NCI-H2196 treated with DMSO at 0.1 percent for 48 hours (cell line): ENCODE measurements around the gene CIB4.

Source experiments
- DNase-seq: peaks from one replicate; lab custom pipeline; 2025; ENCODE audit not compliant: unreplicated experiment; lab: John Stamatoyannopoulos, UW

Gene CIB4

DNA sequence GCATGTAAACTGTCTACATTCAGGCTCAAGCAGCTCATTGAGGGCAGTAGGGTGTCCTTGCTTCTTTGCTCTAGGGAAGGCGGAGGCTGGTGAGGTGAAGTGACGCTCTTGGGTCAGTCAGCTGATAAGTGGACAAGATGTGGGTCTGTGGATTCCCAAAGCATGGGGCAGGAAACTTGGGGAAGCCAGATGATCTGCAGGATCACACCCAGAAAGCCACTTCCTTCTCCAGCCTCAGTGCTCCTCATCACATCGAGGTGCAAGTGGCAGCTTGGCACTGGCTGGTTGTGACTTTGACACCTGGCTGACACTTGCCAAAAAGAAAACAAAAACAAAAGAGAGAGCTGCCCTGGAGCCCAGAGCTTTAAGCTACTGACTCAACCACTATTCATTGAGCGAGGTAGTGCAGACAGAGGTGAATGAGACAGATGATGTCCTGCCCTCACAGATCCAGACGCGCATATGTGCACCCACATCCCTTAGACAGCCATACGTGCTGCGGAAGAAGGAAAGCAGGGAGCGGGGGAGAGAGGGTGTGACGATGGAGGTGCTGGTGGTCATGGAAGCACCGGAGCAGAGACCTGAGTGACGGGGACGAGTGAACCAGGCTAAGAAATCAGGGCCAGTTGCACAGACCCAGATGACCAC is 3.1 kb upstream of the CIB4 start:
- no peak for DNase-seq

DNA sequence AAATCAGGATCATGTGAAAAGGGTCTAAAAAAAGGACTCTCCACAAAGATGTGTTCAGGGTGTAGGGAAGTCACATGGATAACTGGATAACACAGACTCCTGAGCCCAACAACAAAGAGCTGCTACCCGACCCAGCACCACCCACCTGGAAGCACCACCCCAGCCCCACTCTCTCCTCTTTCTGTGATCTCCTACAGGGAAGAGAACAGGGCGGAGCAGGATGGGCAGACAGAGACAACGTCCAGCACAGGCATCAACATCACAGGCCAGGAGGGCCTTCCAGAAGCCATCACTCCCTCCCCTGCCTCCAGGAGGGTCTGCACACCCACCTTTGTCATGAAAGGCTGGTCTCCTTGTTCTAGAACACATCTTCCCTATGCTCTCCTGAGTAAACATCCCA is 1.3 kb upstream of the CIB4 start:
- no peak for DNase-seq

DNA sequence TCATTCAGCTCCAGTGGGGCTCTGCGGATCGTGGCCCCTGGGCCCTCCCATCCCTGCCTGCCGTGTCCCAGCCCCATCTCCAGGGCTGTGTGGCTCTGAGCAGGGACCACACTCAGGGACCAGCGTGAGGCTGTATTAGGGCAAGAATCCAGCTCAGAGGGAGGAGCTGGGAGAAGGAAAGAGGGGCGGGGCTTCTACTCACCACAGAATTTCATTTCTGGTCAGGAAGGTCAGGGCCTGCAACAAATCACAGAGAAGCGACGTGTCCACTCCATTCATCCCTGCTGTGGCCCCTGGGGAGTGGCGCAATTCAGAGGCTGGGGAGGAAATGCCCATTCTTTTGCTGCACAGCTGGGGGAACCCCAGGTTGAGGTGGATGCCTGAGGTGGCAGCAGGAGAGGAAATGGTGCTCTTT is 828 bp downstream of the CIB4 start:
- DNase-seq: no peak

DNA sequence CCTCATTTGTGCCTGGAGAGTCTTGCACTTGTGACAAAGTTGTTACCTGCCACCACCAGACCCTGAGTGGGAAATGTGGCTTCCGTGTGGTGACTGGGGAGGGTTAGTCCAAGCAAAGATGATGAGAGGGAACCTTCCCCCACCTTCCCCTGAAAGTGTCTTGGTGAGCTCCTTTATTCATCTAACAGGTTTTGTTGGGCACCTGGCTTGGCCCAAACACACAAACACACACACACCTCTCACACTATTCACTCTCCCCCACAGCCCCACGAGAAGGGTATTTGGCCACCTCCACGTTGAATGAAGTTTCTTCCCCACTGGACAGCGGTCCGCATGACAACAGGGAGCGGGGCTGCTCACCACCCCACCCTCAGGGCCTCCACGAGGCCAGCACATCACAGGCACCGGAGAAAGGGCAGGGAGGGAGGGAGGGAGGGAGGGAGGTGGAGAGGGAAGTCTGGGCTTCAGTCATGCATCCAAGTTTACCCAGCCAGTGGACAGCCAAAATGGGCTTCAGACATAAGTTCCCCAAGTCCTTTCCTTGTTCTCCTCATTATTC is 1.4 kb downstream of the CIB4 start:
- DNase-seq: no peak

DNA sequence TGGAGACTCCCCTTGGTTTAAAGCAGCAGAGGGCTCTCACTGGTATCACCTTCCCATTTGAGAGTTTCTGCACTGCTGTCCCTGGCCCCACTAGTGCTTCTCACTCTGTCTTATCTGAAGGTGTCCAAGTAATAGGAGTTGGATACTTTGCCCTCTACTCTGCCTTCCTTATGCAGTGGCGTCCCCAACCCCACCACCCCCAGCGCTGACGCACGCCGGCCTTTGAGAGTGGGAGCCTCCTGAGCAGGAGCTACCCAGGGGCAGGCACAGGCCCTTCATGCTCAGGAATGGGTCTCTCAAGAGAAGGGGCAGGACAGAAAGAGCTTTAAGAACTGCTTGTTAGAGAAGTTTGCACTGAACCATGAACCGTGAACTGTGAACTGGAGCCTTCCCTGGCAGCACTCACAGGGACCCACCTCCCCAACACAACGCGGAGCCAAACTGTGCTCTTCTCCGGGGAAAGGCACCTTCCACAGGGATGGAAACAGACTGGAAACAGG is 3.3 kb downstream of the CIB4 start:
- no peak for DNase-seq

DNA sequence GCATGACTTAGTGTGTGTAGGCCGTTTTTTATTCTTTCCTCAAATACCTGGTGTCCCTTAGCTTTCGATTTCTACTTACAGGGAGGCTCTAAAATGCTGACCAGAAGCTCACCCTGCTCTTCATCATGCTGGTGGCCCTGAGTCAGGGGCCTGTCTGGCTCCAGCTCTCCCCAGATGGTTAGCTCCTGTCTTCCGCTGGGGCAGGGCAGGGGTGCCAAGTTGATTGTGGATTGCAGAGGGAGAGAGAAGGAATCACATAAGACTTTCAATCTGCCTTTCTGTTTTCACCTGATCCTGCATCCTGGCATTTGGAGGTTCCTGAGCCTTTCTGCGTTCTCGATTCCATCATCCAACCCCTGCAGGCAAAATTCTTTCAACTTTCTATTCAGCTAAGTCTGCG is 4.2 kb downstream of the CIB4 start:
- no peak for DNase-seq

DNA sequence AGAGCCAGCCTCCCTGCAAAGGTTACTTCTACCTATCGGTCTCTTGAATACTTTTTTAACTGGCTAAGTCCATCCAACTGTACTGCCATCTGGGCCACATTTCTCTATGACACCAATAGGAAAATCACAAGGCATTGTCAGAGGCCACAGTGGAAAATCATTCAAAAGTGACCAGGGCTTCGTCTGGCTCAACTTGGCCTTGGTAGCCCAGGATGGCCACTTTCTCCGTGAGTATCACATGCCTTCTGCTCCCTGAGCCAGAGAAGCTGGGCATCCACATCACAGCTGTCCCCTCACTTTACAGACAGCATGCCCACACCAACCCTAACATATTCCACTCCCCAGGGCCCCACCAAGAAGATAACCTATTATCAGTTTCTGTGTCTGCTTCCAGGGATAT is 5.8 kb downstream of the CIB4 start:
- no peak for DNase-seq

DNA sequence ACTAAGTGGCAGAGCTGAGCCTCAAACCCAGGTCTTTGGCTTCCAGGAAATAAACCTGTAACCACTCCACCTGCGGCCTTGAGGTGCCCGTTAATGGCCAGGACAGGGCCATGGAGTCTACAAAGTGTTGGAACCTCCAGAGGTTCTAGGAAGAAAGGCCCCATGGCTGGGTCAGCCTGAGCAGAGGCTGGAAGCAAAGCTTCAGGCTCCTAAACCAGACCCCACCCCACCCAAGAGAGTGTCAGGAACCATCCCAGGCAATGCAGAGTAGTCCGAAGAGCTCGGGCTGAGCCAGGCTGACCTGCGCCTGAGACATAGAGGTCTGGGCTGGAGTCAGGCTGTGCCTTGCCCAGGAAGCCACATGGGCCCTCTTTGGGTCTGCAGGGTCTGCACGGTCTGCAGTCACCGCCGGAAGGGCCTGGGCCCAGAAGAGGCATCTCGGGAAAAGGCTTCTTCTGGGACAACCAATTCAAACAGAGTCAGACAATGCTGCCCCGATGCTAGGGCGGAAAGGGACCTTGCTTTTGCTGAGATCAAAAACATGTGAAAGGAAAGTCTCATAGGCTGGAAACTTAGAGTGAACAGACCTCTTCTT is 6.4 kb downstream of the CIB4 start:
- DNase-seq: no peak

DNA sequence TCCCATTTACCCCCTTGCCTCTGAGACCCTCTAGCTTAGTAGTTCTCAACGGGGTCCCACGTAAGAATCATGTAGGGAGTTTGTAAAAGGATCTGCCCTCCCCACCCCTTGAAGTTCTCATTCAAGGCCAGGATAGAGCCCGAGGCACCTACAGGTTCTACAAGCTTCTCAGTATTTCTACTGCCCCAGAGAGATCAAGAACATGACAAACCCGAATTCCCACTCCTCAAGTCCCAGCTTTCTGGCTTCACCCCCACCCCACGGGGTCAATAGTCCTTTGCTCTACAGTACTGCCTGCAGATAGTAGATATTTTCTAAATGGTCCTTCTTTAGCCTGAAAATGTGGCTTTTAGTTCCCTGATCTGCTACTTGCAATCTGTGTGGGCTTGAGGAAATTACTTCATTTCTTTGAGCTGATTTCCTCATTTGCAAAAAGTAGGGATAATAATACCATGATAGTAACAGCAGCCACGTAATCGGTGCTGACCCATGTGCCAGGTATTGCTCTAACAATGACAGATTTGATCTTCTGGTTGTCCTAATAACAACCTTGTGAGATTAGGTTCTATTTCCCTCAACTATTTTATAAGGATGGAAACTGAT is 7.1 kb downstream of the CIB4 start:
- DNase-seq: no peak

DNA sequence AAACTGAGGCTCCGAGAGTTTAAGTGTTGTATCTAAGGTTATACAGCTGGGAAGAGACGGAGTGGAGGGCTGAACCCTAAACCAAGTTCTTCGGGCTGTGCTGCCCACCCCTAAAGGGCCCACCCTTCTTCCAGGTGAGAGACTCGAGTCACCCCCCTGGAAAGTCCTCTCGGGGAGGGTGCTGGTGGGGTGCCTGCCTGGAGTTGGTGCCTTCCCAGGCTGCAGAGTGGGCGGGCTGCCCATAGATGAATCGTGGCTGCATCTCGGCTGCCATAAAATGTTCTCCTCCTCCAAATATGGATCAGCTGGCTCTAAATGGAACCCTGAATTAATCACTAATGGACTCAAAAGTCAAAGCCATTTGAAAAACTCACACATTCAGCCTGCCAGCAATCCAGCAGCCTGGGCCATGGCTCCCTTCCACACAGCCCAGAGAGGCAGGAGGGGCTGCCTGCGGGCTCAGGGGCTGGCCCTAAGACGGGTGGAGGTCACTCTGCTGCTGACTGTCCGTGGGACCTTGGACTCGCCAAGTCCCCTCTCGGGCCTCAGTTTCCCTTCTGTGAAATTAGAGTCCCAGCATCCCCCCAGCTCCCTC is 7.7 kb downstream of the CIB4 start:
- DNase-seq: no peak

DNA sequence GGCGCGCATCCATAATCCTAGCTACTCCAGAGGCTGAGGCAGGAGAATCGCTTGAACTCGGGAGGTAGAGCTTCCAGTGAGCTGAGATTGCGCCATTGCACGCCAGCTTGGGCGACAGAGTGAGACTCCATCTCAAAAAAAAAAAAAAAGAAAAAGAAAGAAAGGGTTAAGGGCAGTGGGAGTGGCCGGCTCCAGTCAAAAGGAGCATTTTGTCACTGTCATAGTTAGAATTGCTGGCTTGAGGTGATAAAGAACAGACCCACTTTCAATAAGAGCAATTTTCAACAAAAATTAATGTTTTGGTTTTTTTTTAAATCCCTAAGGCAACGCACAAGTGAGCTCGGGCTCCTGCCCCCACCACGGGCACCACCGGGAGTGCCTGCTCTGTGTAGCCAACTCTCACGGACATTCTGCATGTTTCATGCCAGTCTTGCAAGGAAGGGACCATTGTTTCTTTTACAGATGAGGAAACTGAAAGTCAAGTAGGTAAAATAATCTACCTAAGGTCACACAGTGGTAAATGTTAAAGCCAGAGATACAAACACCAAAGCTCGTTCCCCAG is 8.5 kb downstream of the CIB4 start:
- no peak for DNase-seq

DNA sequence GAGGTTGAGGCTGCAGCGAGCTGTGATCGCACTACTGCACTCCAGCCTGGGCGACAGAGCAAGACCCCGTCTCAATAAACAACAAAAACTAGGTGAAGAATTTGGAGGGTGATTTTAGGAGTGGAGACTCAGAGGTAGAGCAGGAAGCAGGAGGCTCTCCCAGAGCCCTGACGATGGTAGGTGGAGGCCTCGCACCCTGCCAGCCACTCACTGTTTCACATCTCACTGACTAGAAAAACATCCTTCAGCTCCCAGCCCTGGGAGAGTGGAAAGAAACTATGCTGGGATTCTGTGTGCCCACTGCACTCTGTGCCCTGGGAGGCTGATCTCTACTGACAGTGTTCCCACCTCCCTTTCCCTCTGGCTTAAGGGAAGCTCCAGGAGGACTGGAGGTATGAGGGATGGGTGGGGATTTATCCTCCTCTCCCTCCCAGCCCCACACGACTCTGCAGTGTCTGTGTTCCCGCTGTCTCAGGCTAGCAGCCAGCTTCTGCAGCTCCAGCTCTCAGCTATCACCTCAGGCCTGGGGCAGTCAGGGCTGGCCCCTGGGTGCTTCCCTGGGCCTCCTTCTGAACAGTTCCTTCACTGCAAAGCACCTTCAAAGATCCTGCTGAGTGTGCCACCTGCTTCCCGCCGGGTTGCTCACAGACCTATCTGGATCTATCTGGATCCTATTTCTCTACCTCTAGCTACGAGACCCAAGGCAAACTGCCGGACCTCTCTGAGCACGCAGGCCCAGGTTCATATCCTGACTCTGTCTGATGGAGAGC is 9.6 kb downstream of the CIB4 start:
- DNase-seq: no peak

DNA sequence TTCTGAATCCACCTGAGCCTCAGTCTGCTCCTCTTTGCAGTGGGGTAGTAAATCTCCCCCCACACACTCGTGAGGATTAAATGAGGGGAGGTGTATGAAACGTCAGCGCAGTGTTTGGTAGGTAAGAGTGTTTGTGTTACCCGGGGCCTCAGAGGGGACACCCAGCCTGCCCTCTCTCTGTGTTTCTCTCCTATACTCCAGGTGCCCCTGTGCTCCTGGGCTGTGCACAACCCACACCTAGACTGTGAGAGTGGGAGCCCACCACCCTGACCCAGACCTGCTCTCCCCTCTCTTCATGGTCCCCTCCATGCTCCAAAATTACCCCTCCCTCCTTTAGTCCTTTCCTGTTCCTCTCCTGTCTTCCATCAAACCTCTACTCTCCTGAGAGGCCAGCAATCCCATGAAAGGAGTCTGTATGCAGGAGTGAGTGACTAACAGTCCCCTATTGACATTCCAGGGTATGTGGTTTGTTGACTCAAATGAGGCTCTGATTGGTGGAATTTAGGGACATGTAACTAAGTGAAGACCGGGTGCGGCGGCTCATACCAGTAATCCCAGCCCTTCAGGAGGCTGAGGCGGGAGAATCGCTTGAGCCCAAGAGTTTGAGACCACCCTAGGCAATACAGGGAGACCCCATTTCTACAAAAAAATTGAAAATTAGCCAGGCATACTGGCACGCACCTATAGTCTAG is 10.4 kb downstream of the CIB4 start:
- DNase-seq: no peak

DNA sequence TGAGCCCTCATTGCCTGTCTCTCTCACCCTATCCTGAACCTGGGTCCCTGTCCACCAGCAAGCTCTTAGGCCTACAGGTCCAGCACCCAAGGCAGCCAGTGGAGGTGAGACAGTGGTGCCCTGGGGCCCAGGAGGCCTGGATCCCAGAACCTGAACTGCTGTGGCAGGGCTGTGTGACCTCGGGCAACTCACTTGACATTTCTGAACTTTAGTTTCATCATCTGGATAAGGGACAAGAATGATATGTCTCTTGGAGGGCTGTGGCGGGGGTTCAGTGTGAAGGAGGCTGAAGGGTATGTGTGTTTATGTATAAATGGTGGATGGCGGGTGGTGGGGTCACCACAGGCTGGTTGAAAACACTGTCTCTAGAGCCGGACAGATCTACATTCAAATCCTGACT is 10.9 kb downstream of the CIB4 start:
- DNase-seq: no peak

DNA sequence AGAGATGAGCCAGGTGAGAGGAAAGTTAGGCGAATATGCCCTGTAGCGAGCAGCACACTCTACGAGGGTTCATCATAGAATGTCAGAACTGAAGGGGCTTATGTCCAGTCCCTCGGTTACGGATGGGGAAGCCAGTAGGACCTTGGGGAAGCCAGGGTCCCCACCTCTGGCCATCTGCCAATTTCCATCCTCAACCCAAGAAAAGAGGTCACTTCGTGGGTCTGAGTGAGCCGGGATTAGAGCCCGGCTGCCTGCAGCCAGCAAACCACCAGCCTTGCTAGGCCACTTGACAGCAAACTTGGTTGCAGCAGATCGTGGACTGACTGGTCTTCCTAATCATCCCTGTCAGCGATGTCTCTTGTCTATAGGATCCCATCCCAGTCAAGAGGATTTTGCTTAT is 11.4 kb downstream of the CIB4 start:
- DNase-seq: no peak

DNA sequence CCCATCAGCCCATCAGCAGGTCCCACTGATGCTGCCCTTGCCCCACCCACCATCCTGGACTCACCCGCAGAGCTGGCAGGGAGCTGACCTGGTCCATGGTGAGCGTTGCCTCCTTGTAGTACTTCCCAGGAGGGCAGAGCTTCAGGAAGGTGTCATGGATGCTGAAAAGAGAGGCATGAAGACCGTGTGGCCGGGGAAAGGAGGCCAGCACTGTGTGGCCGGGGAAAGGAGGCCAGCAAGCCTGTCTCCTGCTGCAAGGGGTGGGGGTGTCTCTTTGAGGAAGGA is 11.9 kb downstream of the CIB4 start:
- DNase-seq: no peak

DNA sequence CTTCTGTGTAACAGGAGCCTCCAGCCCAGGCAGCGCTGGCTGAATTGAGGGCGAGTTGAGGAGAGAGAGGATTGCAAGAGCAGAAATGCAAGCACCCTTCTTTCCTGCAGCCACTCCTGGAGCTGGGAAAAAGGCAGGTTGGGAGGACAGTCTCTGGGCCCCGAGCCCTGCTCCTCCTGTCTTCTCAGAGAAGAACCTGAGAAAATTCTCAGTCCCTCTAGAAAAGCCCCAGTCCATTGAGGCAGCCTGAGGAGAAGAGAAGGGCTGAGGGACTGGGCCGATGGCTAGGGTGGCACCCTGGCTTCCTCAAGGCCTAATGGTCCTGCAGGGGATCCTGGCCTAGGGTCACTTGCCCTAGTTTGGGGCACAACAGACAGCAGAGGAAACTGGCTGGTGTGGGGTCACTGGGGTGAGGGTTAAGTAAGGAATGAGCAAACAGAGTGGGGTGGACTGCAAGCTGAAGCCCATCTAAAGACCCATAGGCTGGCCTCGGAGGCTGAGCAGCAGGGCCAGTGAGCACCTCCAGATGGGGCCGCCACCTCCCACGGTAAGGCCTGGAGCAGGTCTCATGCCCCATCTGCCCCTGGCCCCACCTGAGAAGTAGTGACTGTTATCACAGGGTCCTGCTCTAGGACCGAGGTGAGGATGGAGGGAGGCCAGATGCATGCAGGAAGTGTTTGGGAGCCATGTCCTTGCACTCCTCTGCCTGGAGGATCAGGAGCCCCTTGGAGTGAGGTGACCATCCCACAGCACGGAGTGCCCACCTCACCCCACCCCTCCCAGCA is 12.4 kb downstream of the CIB4 start:
- no peak for DNase-seq

DNA sequence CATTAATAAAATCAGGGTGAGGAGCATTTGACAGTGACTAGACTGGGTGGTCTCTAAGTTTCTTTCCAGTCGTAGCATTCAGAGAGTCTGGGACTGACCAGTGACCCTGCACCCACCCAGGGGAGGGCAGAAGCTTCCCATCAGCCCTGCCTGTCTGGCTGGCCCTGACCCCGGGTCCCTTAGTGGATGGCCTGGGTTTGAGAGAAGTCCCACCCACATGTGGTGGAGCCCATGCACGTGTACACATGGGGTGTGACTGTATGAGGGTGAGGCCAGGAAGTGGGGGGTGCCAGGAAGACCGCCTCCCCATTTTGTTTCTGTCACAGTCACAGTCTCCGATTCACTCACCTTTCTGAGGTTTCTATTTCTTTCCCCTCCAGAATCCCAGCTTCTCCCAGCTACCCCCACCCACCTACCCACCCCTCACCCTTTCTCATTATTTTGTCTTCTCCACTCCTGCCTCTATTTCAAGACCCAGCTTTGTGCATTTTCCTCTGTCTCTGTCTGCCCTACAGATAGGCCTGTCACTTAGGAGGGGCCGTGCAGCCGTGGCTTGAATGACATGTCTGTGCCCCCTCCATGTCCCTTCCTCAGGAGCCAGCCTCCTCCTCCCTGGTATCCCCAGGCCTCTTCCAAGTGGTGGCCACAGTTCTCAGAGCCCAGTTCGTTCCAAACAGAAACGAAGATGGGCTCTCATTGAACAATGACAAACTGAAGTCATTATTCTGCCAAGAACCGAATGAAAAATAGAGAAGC is 13.6 kb downstream of the CIB4 start:
- no peak for DNase-seq

DNA sequence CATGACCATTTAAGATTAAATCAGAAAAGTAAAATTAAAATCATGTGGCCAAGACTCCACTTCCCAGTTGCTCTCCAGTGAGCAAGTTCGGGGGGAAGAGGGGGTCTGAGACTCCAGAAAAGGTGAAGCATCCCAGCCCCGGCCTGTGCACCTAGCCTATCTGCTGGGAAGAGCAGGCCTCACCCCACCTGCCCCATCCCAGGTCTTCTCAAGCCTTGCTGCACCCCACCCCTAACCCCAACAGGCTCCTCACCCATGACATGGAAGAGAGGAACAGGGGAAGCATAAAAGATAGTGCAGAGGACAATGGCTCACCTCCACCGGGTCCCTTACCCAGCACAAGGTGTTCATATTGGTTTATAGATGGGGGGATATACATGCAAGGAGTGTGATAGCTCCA is 14.6 kb downstream of the CIB4 start:
- DNase-seq: no peak
